ENCODE results near the gene LMNTD2.
A peak's percentile ranks its signal among the peaks of the same experiment; 100 is the strongest.

Gene LMNTD2

GRCh38 chr11:537622-538430 is 22.7 kb downstream of the LMNTD2 start:
- peak overlapping the region; percentile 15 for H2AFZ ChIP-seq (ENCODE audit: low read depth, low read length, severe bottlenecking)
- H3K4me3 ChIP-seq (ENCODE audit: insufficient read depth, low read length, poor library complexity, severe bottlenecking) = peak overlapping the region; percentile 29
- H3K27ac ChIP-seq (ENCODE audit: low read depth, low read length) = no peak overlapping the region

GRCh38 chr11:536841-537621 is 23.5 kb downstream of the LMNTD2 start, which contains the start of gene LRRC56:
TSS of gene LRRC56 (plus strand) at chr11:537527. CDS start at chr11:540685, 3,158 bp downstream.
- Histone ChIP-seq H3K27ac (ENCODE audit: low read depth, low read length) (peak within 1 kb of the TSS; percentile 90), H3K9ac (ENCODE audit: low read length) (peak within 1 kb of the TSS; percentile 62), H3K27me3 (ENCODE audit: low read length) (no peaks in the 10 kb centered on the region), H2AFZ (ENCODE audit: low read depth, low read length, severe bottlenecking) (peak within 1 kb of the TSS; percentile 60), H3K9me2 (replicated peaks; ENCODE audit: insufficient read depth, low read length) (no peaks in the 10 kb centered on the region), H3K36me3 (ENCODE audit: low read length) (no peaks in the 10 kb centered on the region), H3K9me3 (ENCODE audit: insufficient read depth, low read length) (no peaks in the 10 kb centered on the region), H4K20me1 (ENCODE audit: low read depth, low read length) (no peaks in the 10 kb centered on the region), H3K4me2 (ENCODE audit: low read depth, low read length, poor library complexity, severe bottlenecking) (peak within 1 kb of the TSS; percentile 73), H3K79me2 (ENCODE audit: insufficient read depth, low read length) (peaks cover 12% of the 10 kb centered on the region), H3F3A (ENCODE audit: insufficient read depth) (peaks cover 11% of the 10 kb centered on the region), H3K4me3 (ENCODE audit: insufficient read depth, low read length, poor library complexity, severe bottlenecking) (peak within 1 kb of the TSS; percentile 61)
- TF ChIP-seq EZH2phosphoT487 (conservative IDR thresholded peaks at IDR 0.05; ENCODE audit: low read length) = no peak
- no peak for TF ChIP-seq CTCF (IDR thresholded peaks at IDR 0.05; ENCODE audit: insufficient read depth, low read length, poor library complexity, severe bottlenecking)

More at GRCh38 chr11:537622-538430, 22.7 kb downstream of the LMNTD2 start:
- Histone ChIP-seq H3K9me2 (replicated peaks; ENCODE audit: insufficient read depth, low read length) (no peaks in the 10 kb centered on the region), H3K27me3 (ENCODE audit: low read length) (no peaks in the 10 kb centered on the region), H3K9ac (ENCODE audit: low read length) (peak overlapping the region; percentile 62), H3F3A (ENCODE audit: insufficient read depth) (peaks cover 11% of the 10 kb centered on the region), H4K20me1 (ENCODE audit: low read depth, low read length) (no peaks in the 10 kb centered on the region), H3K9me3 (ENCODE audit: insufficient read depth, low read length) (no peaks in the 10 kb centered on the region), H3K79me2 (ENCODE audit: insufficient read depth, low read length) (peaks cover 12% of the 10 kb centered on the region), H3K4me2 (ENCODE audit: low read depth, low read length, poor library complexity, severe bottlenecking) (peak overlapping the region; percentile 73), H3K36me3 (ENCODE audit: low read length) (no peaks in the 10 kb centered on the region)
- TF ChIP-seq EZH2phosphoT487 (conservative IDR thresholded peaks at IDR 0.05; ENCODE audit: low read length) (no peak), CTCF (IDR thresholded peaks at IDR 0.05; ENCODE audit: insufficient read depth, low read length, poor library complexity, severe bottlenecking) (no peak)

- Histone ChIP-seq H4K20me1 (ENCODE audit: low read depth, low read length) (no peaks in the 10 kb centered on the region), H3K9me2 (replicated peaks; ENCODE audit: insufficient read depth, low read length) (no peaks in the 10 kb centered on the region), H3K27ac (ENCODE audit: low read depth, low read length) (peak within 1 kb of the TSS; percentile 90), H3K36me3 (ENCODE audit: low read length) (no peaks in the 10 kb centered on the region), H3K9me3 (ENCODE audit: insufficient read depth, low read length) (no peaks in the 10 kb centered on the region), H3K79me2 (ENCODE audit: insufficient read depth, low read length) (peaks cover 12% of the 10 kb centered on the region), H3K9ac (ENCODE audit: low read length) (peak within 1 kb of the TSS; percentile 78), H3K4me3 (ENCODE audit: insufficient read depth, low read length, poor library complexity, severe bottlenecking) (peak within 1 kb of the TSS; percentile 73), H2AFZ (ENCODE audit: low read depth, low read length, severe bottlenecking) (peak within 1 kb of the TSS; percentile 55), H3F3A (ENCODE audit: insufficient read depth) (peaks cover 11% of the 10 kb centered on the region), H3K4me2 (ENCODE audit: low read depth, low read length, poor library complexity, severe bottlenecking) (peak within 1 kb of the TSS; percentile 73), H3K27me3 (ENCODE audit: low read length) (no peaks in the 10 kb centered on the region)
- TF ChIP-seq EZH2phosphoT487 (conservative IDR thresholded peaks at IDR 0.05; ENCODE audit: low read length) (no peak), CTCF (IDR thresholded peaks at IDR 0.05; ENCODE audit: insufficient read depth, low read length, poor library complexity, severe bottlenecking) (no peak)
Observed at GRCh38 chr11:535519-536454, 24.8 kb downstream of the LMNTD2 start, which contains the start of gene HRAS. TSS of gene HRAS (minus strand) at chr11:535576.
